Measurements from ENCODE around the gene SRRT.
A peak's percentile ranks its signal among the peaks of the same experiment; 100 is the strongest.

Gene SRRT

DNA sequence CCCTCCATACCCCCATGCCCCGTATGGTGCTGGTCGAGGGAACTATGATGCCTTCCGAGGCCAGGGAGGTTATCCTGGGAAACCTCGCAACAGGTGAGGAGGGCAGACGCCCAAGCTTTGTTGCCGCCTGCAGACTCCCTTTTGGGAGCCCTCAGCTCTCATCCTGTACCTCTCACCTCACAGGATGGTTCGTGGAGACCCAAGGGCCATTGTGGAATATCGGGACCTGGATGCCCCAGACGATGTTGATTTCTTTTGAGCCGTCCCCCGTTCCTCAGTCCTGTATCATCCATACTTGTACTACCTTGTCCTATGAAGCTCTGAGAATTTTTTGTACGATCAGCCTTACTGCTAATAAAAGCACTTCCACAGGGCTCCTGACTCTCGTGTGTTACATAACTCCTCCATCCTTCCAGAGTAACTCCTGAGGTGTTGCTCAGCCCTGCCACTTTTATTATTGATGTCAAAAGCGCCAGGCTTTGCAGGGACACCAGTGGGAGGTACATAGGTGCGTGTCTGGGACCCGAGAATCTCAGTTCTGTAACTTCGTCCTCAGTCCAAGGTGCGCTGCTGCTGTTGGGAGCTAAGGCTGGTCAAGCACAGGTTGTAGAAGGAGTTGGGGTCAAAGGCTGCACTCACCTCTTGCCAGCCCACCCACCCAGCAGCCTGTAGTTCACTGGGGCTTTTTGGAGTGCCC is 13.5 kb downstream of the SRRT start:
- CTCF ChIA-PET: interaction anchor here (0.5 to 0.6 kb wide), 2 partner anchors 523 to 606 kb away, joined by 4 to 5 read pairs; no protein-coding TSS in a partner anchor
- H3K36me3 ChIP-seq (ENCODE audit: control insufficient read depth in 2 of 2, insufficient read depth in 1 of 2, low read length in 2 of 2): peaks cover 20 to 54% of the 10 kb centered on the region in 2 experiments
- peaks cover 4% of the 10 kb centered on the region; the same call in 1 of the 2 replicates for H3K4me1 ChIP-seq (ENCODE audit: control insufficient read depth, insufficient read depth, low read length)
- H3K9me3 ChIP-seq (ENCODE audit: control insufficient read depth, insufficient read depth, low read depth, low read length): no peaks in the 10 kb centered on the region
- POLR2A ChIA-PET: interaction anchor here (0.6 to 8.7 kb wide), 5 partner anchors 11 to 203 kb away, joined by 4 to 198 read pairs (median 5); partner anchors contain the start of genes POP7 and SRRT
- peak overlapping the region; percentile 94 for H3K27ac ChIP-seq (ENCODE audit: extremely low read depth, low read depth, low read length)
- H3K4me3 ChIP-seq (ENCODE audit: low read depth, low read length): peak overlapping the region; percentile 60
- TF ChIP-seq, protein P1, sequence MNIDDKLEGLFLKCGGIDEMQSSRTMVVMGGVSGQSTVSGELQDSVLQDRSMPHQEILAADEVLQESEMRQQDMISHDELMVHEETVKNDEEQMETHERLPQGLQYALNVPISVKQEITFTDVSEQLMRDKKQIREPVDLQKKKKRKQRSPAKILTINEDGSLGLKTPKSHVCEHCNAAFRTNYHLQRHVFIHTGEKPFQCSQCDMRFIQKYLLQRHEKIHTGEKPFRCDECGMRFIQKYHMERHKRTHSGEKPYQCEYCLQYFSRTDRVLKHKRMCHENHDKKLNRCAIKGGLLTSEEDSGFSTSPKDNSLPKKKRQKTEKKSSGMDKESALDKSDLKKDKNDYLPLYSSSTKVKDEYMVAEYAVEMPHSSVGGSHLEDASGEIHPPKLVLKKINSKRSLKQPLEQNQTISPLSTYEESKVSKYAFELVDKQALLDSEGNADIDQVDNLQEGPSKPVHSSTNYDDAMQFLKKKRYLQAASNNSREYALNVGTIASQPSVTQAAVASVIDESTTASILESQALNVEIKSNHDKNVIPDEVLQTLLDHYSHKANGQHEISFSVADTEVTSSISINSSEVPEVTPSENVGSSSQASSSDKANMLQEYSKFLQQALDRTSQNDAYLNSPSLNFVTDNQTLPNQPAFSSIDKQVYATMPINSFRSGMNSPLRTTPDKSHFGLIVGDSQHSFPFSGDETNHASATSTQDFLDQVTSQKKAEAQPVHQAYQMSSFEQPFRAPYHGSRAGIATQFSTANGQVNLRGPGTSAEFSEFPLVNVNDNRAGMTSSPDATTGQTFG (tag by site-specific recombination; IDR thresholded peaks at IDR 0.05; ENCODE audit: borderline replicate concordance): no peak
- TF ChIP-seq ZNF157 (tag by site-specific recombination; IDR thresholded peaks at IDR 0.05): no peak
- TF ChIP-seq ZNF624 (tag by site-specific recombination; IDR thresholded peaks at IDR 0.05): no peak
- TF ChIP-seq, protein P2, sequence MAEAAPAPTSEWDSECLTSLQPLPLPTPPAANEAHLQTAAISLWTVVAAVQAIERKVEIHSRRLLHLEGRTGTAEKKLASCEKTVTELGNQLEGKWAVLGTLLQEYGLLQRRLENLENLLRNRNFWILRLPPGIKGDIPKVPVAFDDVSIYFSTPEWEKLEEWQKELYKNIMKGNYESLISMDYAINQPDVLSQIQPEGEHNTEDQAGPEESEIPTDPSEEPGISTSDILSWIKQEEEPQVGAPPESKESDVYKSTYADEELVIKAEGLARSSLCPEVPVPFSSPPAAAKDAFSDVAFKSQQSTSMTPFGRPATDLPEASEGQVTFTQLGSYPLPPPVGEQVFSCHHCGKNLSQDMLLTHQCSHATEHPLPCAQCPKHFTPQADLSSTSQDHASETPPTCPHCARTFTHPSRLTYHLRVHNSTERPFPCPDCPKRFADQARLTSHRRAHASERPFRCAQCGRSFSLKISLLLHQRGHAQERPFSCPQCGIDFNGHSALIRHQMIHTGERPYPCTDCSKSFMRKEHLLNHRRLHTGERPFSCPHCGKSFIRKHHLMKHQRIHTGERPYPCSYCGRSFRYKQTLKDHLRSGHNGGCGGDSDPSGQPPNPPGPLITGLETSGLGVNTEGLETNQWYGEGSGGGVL (tag by site-specific recombination; IDR thresholded peaks at IDR 0.05): no peak
- no peak for TF ChIP-seq ZNF596 (tag by site-specific recombination; IDR thresholded peaks at IDR 0.05)
- TF ChIP-seq ZNF544 (tag by site-specific recombination; IDR thresholded peaks at IDR 0.05): no peak
- TF ChIP-seq, protein P3, sequence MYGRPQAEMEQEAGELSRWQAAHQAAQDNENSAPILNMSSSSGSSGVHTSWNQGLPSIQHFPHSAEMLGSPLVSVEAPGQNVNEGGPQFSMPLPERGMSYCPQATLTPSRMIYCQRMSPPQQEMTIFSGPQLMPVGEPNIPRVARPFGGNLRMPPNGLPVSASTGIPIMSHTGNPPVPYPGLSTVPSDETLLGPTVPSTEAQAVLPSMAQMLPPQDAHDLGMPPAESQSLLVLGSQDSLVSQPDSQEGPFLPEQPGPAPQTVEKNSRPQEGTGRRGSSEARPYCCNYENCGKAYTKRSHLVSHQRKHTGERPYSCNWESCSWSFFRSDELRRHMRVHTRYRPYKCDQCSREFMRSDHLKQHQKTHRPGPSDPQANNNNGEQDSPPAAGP (tag by site-specific recombination; IDR thresholded peaks at IDR 0.05): no peak
- no peak for TF ChIP-seq ZSCAN16 (tag by site-specific recombination; IDR thresholded peaks at IDR 0.05)
- no peak for TF ChIP-seq ZNF138 (tag by site-specific recombination; IDR thresholded peaks at IDR 0.05; ENCODE audit: borderline replicate concordance)
- 0 out of 2 replicates have a peak, but pooled peaks have one; percentile 53 for TF ChIP-seq ZEB2 (tag by site-specific recombination; IDR thresholded peaks at IDR 0.05)
- peak; percentile 82; the same call in 1 of the 2 replicates for TF ChIP-seq SCRT1 (tag by site-specific recombination; IDR thresholded peaks at IDR 0.05; ENCODE audit: borderline replicate concordance)
- TF ChIP-seq, protein P4, sequence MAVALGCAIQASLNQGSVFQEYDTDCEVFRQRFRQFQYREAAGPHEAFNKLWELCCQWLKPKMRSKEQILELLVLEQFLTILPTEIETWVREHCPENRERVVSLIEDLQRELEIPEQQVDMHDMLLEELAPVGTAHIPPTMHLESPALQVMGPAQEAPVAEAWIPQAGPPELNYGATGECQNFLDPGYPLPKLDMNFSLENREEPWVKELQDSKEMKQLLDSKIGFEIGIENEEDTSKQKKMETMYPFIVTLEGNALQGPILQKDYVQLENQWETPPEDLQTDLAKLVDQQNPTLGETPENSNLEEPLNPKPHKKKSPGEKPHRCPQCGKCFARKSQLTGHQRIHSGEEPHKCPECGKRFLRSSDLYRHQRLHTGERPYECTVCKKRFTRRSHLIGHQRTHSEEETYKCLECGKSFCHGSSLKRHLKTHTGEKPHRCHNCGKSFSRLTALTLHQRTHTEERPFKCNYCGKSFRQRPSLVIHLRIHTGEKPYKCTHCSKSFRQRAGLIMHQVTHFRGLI (tag by site-specific recombination; IDR thresholded peaks at IDR 0.05): peak; percentile 58; the same call in 1 of the 2 replicates
- TF ChIP-seq, protein P5, sequence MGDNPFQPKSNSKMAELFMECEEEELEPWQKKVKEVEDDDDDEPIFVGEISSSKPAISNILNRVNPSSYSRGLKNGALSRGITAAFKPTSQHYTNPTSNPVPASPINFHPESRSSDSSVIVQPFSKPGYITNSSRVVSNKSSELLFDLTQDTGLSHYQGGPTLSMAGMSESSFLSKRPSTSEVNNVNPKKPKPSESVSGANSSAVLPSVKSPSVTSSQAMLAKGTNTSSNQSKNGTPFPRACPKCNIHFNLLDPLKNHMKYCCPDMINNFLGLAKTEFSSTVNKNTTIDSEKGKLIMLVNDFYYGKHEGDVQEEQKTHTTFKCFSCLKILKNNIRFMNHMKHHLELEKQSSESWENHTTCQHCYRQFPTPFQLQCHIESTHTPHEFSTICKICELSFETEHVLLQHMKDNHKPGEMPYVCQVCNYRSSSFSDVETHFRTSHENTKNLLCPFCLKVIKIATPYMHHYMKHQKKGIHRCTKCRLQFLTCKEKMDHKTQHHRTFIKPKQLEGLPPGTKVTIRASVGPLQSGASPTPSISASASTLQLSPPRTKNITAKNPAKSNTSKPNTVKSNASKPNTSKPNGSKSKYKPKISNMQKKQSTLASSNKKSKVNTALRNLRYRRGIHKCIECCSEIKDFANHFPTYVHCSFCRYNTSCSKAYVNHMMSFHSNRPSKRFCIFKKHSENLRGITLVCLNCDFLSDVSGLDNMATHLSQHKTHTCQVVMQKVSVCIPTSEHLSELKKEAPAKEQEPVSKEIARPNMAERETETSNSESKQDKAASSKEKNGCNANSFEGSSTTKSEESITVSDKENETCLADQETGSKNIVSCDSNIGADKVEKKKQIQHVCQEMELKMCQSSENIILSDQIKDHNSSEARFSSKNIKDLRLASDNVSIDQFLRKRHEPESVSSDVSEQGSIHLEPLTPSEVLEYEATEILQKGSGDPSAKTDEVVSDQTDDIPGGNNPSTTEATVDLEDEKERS (tag by site-specific recombination; IDR thresholded peaks at IDR 0.05): no peak
- TF ChIP-seq ZNF660 (tag by site-specific recombination; IDR thresholded peaks at IDR 0.05): no peak
- TF ChIP-seq, protein P6, sequence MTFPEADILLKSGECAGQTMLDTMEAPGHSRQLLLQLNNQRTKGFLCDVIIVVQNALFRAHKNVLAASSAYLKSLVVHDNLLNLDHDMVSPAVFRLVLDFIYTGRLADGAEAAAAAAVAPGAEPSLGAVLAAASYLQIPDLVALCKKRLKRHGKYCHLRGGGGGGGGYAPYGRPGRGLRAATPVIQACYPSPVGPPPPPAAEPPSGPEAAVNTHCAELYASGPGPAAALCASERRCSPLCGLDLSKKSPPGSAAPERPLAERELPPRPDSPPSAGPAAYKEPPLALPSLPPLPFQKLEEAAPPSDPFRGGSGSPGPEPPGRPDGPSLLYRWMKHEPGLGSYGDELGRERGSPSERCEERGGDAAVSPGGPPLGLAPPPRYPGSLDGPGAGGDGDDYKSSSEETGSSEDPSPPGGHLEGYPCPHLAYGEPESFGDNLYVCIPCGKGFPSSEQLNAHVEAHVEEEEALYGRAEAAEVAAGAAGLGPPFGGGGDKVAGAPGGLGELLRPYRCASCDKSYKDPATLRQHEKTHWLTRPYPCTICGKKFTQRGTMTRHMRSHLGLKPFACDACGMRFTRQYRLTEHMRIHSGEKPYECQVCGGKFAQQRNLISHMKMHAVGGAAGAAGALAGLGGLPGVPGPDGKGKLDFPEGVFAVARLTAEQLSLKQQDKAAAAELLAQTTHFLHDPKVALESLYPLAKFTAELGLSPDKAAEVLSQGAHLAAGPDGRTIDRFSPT (tag by site-specific recombination; IDR thresholded peaks at IDR 0.05): no peak
- TF ChIP-seq ZNF311 (tag by site-specific recombination; IDR thresholded peaks at IDR 0.05; ENCODE audit: borderline replicate concordance): no peak
- TF ChIP-seq GLI4 (tag by site-specific recombination; IDR thresholded peaks at IDR 0.05): no peak
- TF ChIP-seq, protein P7, sequence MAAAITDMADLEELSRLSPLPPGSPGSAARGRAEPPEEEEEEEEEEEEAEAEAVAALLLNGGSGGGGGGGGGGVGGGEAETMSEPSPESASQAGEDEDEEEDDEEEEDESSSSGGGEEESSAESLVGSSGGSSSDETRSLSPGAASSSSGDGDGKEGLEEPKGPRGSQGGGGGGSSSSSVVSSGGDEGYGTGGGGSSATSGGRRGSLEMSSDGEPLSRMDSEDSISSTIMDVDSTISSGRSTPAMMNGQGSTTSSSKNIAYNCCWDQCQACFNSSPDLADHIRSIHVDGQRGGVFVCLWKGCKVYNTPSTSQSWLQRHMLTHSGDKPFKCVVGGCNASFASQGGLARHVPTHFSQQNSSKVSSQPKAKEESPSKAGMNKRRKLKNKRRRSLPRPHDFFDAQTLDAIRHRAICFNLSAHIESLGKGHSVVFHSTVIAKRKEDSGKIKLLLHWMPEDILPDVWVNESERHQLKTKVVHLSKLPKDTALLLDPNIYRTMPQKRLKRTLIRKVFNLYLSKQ (tag by site-specific recombination; IDR thresholded peaks at IDR 0.05; ENCODE audit: borderline replicate concordance): no peak
- TF ChIP-seq, protein P8, sequence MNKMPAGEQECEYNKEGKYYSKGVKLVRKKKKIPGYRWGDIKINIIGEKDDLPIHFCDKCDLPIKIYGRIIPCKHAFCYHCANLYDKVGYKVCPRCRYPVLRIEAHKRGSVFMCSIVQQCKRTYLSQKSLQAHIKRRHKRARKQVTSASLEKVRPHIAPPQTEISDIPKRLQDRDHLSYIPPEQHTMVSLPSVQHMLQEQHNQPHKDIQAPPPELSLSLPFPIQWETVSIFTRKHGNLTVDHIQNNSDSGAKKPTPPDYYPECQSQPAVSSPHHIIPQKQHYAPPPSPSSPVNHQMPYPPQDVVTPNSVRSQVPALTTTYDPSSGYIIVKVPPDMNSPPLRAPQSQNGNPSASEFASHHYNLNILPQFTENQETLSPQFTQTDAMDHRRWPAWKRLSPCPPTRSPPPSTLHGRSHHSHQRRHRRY (tag by site-specific recombination; IDR thresholded peaks at IDR 0.05): no peak
- peak; percentile 25; the same call in 1 of the 2 replicates for TF ChIP-seq ZBTB17 (tag by site-specific recombination; IDR thresholded peaks at IDR 0.05)
- no peak for TF ChIP-seq SP3 (tag by site-specific recombination; IDR thresholded peaks at IDR 0.05)

Data from HEK293 (cell line).